ENCODE measurements around the gene HOXA7.

- TF ChIP-seq POLR2A (IDR thresholded peaks at IDR 0.05; ENCODE audit: low read depth, low read length) (no peak), POLR2AphosphoS5 (IDR thresholded peaks at IDR 0.05; ENCODE audit: low read depth, low read length) (no peak), PAX5 (IDR thresholded peaks at IDR 0.05; ENCODE audit: insufficient read depth, low read length, severe bottlenecking) (no peak)
These were observed 1.4 kb upstream of the HOXA7 start for GRCh38 chr7:27157702-27158431.
